Body of pancreas (tissue), 4 donors: ENCODE results near the gene NTSR1. TPM values are rescaled to one million over a fixed set of nuclear protein-coding genes. Genes with fewer than 3 reads are reported as not detected.

Experiments
- ATAC-seq: fragments of 150-250 bp; one replicate; pipeline ENCODE4 v1.9.1; 2016
- DNase-seq, 4 donors: peaks; one replicate each; pipeline ENCODE4 v3.0.0-alpha.2; 2019
- H3K27ac ChIP-seq, 4 donors: fragments of 200-600 bp; sonication (generic); 1 replicate in 3 of 4; 2 replicates in 1 of 4; pipeline versions ENCODE4 v1.5.1 to v1.6.1; 2016 to 2019; ENCODE audit warnings: mild to moderate bottlenecking in 1 of 4, mixed read lengths in 1 of 4, moderate library complexity in 1 of 4
- H3K27me3 ChIP-seq, 2 donors: fragments of 200-600 bp; sonication (generic); one replicate each; pipeline ENCODE4 v1.6.0; 2016; ENCODE audit warnings: mild to moderate bottlenecking in 1 of 2
- H3K36me3 ChIP-seq, 2 donors: fragments of 200-600 bp; sonication (generic); replicated peaks in 1 of 2; 2 replicates each; pipeline ENCODE4 v1.5.1; 2016; ENCODE audit warnings: low read depth in 2 of 2; ENCODE audit not compliant: insufficient read depth in 1 of 2
- H3K4me1 ChIP-seq: fragments of 200-600 bp; sonication (generic); one replicate; pipeline ENCODE4 v1.6.0; 2016
- H3K4me3 ChIP-seq, 2 donors: fragments of 200-600 bp; sonication (generic); 1 replicate in 1 of 2; 2 replicates in 1 of 2; pipeline ENCODE4 v1.5.1; 2016 to 2019
- H3K9me3 ChIP-seq, 3 donors: fragments of 200-600 bp; sonication (generic); 1 replicate in 2 of 3; 2 replicates in 1 of 3; pipeline ENCODE4 v1.5.1; 2016
- CTCF ChIP-seq, 7 experiments: fragments of 450-650 bp in 4 of 7; fragments of 200-600 bp in 3 of 7; sonication (generic) in 3 of 7; IDR thresholded peaks; one replicate each; pipeline ENCODE4 v1.5.1; 2016 to 2019; ENCODE audit warnings: antibody characterized with exemption in 7 of 7
- POLR2A ChIP-seq, 3 donors: fragments of 450-650 bp; IDR thresholded peaks; one replicate each; pipeline ENCODE4 v1.6.1; 2016; ENCODE audit warnings: antibody characterized with exemption in 3 of 3, mild to moderate bottlenecking in 2 of 3
- WGBS, 2 donors: methylation state at CpG; one replicate each; pipeline ENCODE4 v1.1.5; 2017; 5-methylcytosine and 5-hydroxymethylcytosine counted together
- intact Hi-C: fragments of 100-400 bp; cut with DNase I; formaldehyde crosslinking; loops from one replicate; pipeline ENCODE4 v1.15.1; 2023
- total RNA-seq, 2 donors: library from RNA; depleted of rRNA; stranded (reverse); fragments of >200 nt; gene quantifications; one replicate each; pipeline ENCODE4 v1.1.0, GENCODE V29; 2016

NTSR1 gene
- total RNA-seq, 2 donors from 2014 or later, result not detected

- intact Hi-C loops, result no loop called here
- Histone ChIP-seq H3K4me1 (peaks cover 29% of the 10 kb centered on the region), H3K9me3 (no peaks in the 10 kb centered on the region), H3K4me3 (no peak overlapping the region), H3K27ac (peak overlapping the region in 2 of 4 donors; percentile 35 to 79), H3K27me3 (no peaks in the 10 kb centered on the region), H3K36me3 (peaks cover 0 to 13% of the 10 kb centered on the region in 2 donors)
- DNase-seq (no peak), ATAC-seq (no peak)
- 81 to 83% methylated on average over 26 of the region's 26 CpGs for WGBS, 2 donors
- TF ChIP-seq POLR2A (IDR thresholded peaks at IDR 0.05) (no peak), CTCF (IDR thresholded peaks at IDR 0.05) (no peak)
Measured at GRCh38 chr20:62797671-62798532, 89.3 kb downstream of the NTSR1 start.

- no peak overlapping the region for H3K27ac ChIP-seq
- no peaks in the 10 kb centered on the region for H3K27me3 ChIP-seq
- no peak for DNase-seq
- TF ChIP-seq CTCF (IDR thresholded peaks at IDR 0.05) (no peak), POLR2A (IDR thresholded peaks at IDR 0.05) (no peak)
- ATAC-seq, result no peak
- intact Hi-C loops, result no loop called here
- H3K4me1 ChIP-seq, result peaks cover 25% of the 10 kb centered on the region
- no peak overlapping the region for H3K4me3 ChIP-seq
- WGBS, 2 donors, result 92 to 94% methylated on average over 6 to 8 of the region's 8 CpGs
- H3K9me3 ChIP-seq, result no peaks in the 10 kb centered on the region
- peaks cover 0 to 13% of the 10 kb centered on the region in 2 donors for H3K36me3 ChIP-seq
Measured at GRCh38 chr20:62799036-62799435, 90.4 kb downstream of the NTSR1 start.

GRCh38 chr20:62799459-62799858 lies 90.8 kb downstream of the NTSR1 start:
- Histone ChIP-seq H3K36me3 (peaks cover 0 to 13% of the 10 kb centered on the region in 2 donors), H3K4me3 (no peak overlapping the region), H3K9me3 (no peaks in the 10 kb centered on the region), H3K4me1 (peaks cover 26% of the 10 kb centered on the region), H3K27me3 (no peaks in the 10 kb centered on the region), H3K27ac (no peak overlapping the region)
- TF ChIP-seq CTCF (IDR thresholded peaks at IDR 0.05), result no peak
- no peak for TF ChIP-seq POLR2A (IDR thresholded peaks at IDR 0.05)
- intact Hi-C loops, result no loop called here
- DNase-seq (no peak), ATAC-seq (no peak)
- 95 to 98% methylated on average over 8 to 14 of the region's 19 CpGs for whole genome bisulfite sequencing, 2 donors

- ATAC-seq (no peak), DNase-seq (no peak)
- intact Hi-C loops, result no loop called here
- Histone ChIP-seq H3K9me3 (no peaks in the 10 kb centered on the region), H3K4me3 (no peak overlapping the region), H3K27ac (no peak overlapping the region), H3K4me1 (peaks cover 22% of the 10 kb centered on the region), H3K36me3 (peaks cover 0 to 13% of the 10 kb centered on the region in 2 donors), H3K27me3 (no peaks in the 10 kb centered on the region)
- TF ChIP-seq CTCF (IDR thresholded peaks at IDR 0.05), result no peak
- TF ChIP-seq POLR2A (IDR thresholded peaks at IDR 0.05), result no peak
- 86 to 87% methylated on average over 10 of the region's 10 CpGs for WGBS, 2 donors
Measured at GRCh38 chr20:62799873-62800272, 91.2 kb downstream of the NTSR1 start.
